Natural killer cell (primary cell): Measurements from ENCODE around the gene PIK3CB. TPM values are rescaled to one million over a fixed set of nuclear protein-coding genes. Genes with fewer than 3 reads are reported as not detected.

Source experiments
- ATAC-seq, 3 donors: fragments of 150-1000 bp in 2 of 3; fragments of 200-7000 bp in 1 of 3; cut with Tn5 transposase; 1 replicate in 1 of 3; 2 replicates in 2 of 3; pipeline ENCODE4 v1.10.0; 2021; ENCODE audit warnings: mild to moderate bottlenecking in 2 of 3, moderate library complexity in 2 of 3
- DNase-seq, 2 donors: peaks; one replicate each; pipeline versions ENCODE4 v3.0.0 to v3.0.0-alpha.2; 2013 to 2021; ENCODE audit warnings: mixed read lengths in 1 of 2
- H3K27ac ChIP-seq: one replicate; pipeline ENCODE4 v1.5.1; 2013; ENCODE audit warnings: mild to moderate bottlenecking, low read length
- H3K27me3 ChIP-seq: one replicate; pipeline ENCODE4 v1.6.1; 2013; ENCODE audit warnings: low read length; ENCODE audit not compliant: control insufficient read depth, insufficient read depth
- H3K36me3 ChIP-seq: one replicate; pipeline ENCODE4 v1.6.1; 2013; ENCODE audit warnings: low read length; ENCODE audit not compliant: control insufficient read depth, insufficient read depth
- H3K4me1 ChIP-seq: one replicate; pipeline ENCODE4 v1.6.1; 2013; ENCODE audit warnings: low read length; ENCODE audit not compliant: control insufficient read depth, insufficient read depth
- H3K4me3 ChIP-seq: one replicate; pipeline ENCODE4 v1.5.1; 2013; ENCODE audit warnings: low read length
- H3K9me3 ChIP-seq: one replicate; pipeline ENCODE4 v1.6.1; 2013; ENCODE audit warnings: low read length; ENCODE audit not compliant: control insufficient read depth, insufficient read depth
- H3K27ac Mint-ChIP-seq, 2 donors: one replicate each; pipeline ENCODE4 v1.8.0; 2022; ENCODE audit warnings: mild to moderate bottlenecking in 2 of 2, mixed read lengths in 2 of 2, moderate library complexity in 1 of 2
- H3K27me3 Mint-ChIP-seq, 2 donors: one replicate each; pipeline ENCODE4 v1.8.0; 2022; ENCODE audit warnings: low read depth in 2 of 2, mixed read lengths in 2 of 2
- H3K36me3 Mint-ChIP-seq: one replicate; pipeline ENCODE4 v1.8.0; 2022; ENCODE audit warnings: mixed read lengths
- H3K4me1 Mint-ChIP-seq, 2 donors: one replicate each; pipeline ENCODE4 v1.8.0; 2022; ENCODE audit warnings: mixed read lengths in 2 of 2
- H3K4me3 Mint-ChIP-seq: one replicate; pipeline ENCODE4 v1.8.0; 2022; ENCODE audit warnings: mild to moderate bottlenecking, moderate library complexity, mixed read lengths
- H3K9me3 Mint-ChIP-seq, 2 donors: one replicate each; pipeline ENCODE4 v1.8.0; 2022; ENCODE audit warnings: mixed read lengths in 2 of 2
- WGBS: methylation state at CpG from one replicate; pipeline ENCODE4 v1.1.7; 2013; ENCODE audit warnings: missing lambda C conversion rate; ENCODE audit not compliant: insufficient coverage; 5-methylcytosine and 5-hydroxymethylcytosine counted together
- intact Hi-C: fragments of 100-400 bp; cut with micrococcal nuclease; formaldehyde crosslinking; loops from one replicate; pipeline ENCODE4 v1.14.2; 2022
- total RNA-seq, 4 donors: library from RNA; stranded (reverse); fragments of 120-200 nt in 1 of 4; gene quantifications; one replicate each; pipeline versions ENCODE4 v1.2.3 to v1.2.4, GENCODE V29; 2013 to 2022
- TF ChIP-seq, protein P1 (sequence below): fragments of 200-600 bp; IDR thresholded peaks from one replicate; pipeline ENCODE4 v1.8.0; 2022; ENCODE audit warnings: antibody characterized with exemption

Gene PIK3CB
- total RNA-seq, 3 donors from 2014 or later (not counting 1 experiment from before 2014, with no cell fraction given): 13.2 to 20.2 (median 18.0) TPM

DNA sequence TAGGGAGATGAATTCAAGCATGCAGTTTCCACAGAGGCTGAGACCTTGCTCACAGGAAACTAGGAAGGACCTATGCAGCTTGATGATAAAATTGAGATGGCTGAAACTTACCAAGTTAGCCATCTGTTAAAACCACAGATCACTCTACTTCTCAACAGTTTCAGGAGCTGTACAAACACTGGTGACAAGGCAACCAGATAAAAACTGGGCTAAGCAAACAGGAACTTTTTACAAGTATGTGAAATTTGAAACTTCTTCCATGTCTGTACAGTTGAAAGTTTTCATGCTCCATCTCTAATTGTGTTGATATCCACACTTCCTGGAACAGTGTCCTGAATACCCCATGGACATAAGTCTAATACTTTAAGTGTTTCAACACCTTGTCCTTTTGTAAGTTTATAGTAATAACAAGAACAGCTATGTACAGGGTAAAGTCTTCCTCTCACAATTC, 147.9 kb downstream of the PIK3CB start:
- Histone ChIP-seq H3K4me1 (peaks cover 10% of the 10 kb centered on the region), H3K9me3 (no peaks in the 10 kb centered on the region), H3K36me3 (peaks cover 4% of the 10 kb centered on the region), H3K4me3 (no peak overlapping the region), H3K27me3 (no peaks in the 10 kb centered on the region), H3K27ac (peak overlapping the region; percentile 42)
- TF ChIP-seq, protein P1, sequence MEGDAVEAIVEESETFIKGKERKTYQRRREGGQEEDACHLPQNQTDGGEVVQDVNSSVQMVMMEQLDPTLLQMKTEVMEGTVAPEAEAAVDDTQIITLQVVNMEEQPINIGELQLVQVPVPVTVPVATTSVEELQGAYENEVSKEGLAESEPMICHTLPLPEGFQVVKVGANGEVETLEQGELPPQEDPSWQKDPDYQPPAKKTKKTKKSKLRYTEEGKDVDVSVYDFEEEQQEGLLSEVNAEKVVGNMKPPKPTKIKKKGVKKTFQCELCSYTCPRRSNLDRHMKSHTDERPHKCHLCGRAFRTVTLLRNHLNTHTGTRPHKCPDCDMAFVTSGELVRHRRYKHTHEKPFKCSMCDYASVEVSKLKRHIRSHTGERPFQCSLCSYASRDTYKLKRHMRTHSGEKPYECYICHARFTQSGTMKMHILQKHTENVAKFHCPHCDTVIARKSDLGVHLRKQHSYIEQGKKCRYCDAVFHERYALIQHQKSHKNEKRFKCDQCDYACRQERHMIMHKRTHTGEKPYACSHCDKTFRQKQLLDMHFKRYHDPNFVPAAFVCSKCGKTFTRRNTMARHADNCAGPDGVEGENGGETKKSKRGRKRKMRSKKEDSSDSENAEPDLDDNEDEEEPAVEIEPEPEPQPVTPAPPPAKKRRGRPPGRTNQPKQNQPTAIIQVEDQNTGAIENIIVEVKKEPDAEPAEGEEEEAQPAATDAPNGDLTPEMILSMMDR: no peak
- no peaks in the 10 kb centered on the region for H3K27me3 Mint-ChIP-seq
- no peaks in the 10 kb centered on the region for H3K9me3 Mint-ChIP-seq
- H3K36me3 Mint-ChIP-seq: no peaks in the 10 kb centered on the region
- peak overlapping the region; percentile 67 for H3K4me3 Mint-ChIP-seq
- intact Hi-C loops: loop anchor here (5.0 kb wide), 1 partner anchor 94 kb away; the partner anchor contains the start of gene CEP70
- peak in 1 of 2 donors; percentile 16 for DNase-seq
- peak overlapping the region; percentile 74 to 86 for H3K27ac Mint-ChIP-seq
- peak; percentile 90 to 97 (median 91) for ATAC-seq
- peaks cover 20 to 22% of the 10 kb centered on the region in 2 donors for H3K4me1 Mint-ChIP-seq

DNA sequence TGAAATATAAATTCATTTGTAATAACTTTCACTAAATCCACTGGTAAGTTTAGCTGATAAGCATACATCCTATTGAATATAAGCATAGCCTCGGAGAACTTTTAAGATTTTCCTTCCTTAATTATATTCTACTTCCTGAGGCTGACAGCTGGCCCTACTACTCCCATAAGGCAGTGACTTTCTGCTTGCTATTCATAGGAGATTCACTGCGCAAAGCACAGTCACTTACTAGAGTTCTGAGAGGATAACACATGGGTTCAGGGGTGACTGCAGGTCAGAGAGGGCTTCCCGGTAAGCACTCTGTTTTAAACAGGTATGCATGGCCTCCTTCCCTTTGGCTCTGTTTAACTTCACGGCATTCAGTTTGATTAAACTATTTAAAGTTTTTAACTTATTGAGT, 150.3 kb downstream of the PIK3CB start:
- Histone ChIP-seq H3K4me3 (no peak overlapping the region), H3K9me3 (no peaks in the 10 kb centered on the region), H3K4me1 (peaks cover 10% of the 10 kb centered on the region), H3K27me3 (no peaks in the 10 kb centered on the region), H3K36me3 (peaks cover 5% of the 10 kb centered on the region), H3K27ac (no peak overlapping the region)
- Mint-ChIP-seq H3K9me3 (no peaks in the 10 kb centered on the region), H3K27me3 (no peaks in the 10 kb centered on the region), H3K27ac (no peak overlapping the region), H3K4me1 (peaks cover 20 to 22% of the 10 kb centered on the region in 2 donors), H3K4me3 (no peak overlapping the region), H3K36me3 (no peaks in the 10 kb centered on the region)
- intact Hi-C loops: no loop called here
- WGBS: 72% methylated on average over 3 of the region's 4 CpGs
- TF ChIP-seq, protein P1: no peak
- no peak for ATAC-seq
- no peak for DNase-seq

DNA sequence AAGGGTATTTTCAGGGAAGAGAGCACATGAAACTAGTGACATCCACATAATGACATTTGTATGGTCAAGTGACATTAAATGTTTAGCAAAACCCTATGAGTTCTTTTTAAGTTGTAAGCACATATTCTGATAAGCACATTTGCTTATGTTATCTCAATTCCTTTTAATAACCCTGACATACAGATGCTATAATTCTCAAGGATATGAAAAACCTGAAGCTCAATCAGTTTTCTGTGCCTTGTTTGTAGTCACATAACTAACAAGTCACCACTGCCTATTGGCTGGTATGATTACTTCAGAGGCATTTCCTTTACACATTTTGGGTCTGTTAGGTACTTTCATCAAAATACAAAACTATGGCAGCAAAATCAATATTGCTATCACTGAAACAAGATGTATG, 152.1 kb downstream of the PIK3CB start:
- intact Hi-C loops: no loop called here
- Mint-ChIP-seq H3K27ac (no peak overlapping the region), H3K4me1 (peaks cover 12% of the 10 kb centered on the region in 2 donors), H3K4me3 (no peak overlapping the region), H3K36me3 (no peaks in the 10 kb centered on the region), H3K9me3 (no peaks in the 10 kb centered on the region), H3K27me3 (no peaks in the 10 kb centered on the region)
- Histone ChIP-seq H3K36me3 (peaks cover 5% of the 10 kb centered on the region), H3K9me3 (no peaks in the 10 kb centered on the region), H3K27me3 (no peaks in the 10 kb centered on the region), H3K4me3 (no peak overlapping the region), H3K27ac (no peak overlapping the region), H3K4me1 (peaks cover 8% of the 10 kb centered on the region)
- no peak for ATAC-seq
- no peak for DNase-seq
- TF ChIP-seq, protein P1: no peak
